K562 (cell line): ENCODE data around the gene DDHD1. TPM values are rescaled to one million over a fixed set of nuclear protein-coding genes. Genes with fewer than 3 reads are reported as not detected.

ENCODE experiments used
- BRF1 ChIP-seq: IDR thresholded peaks from 3 replicates; pipeline ENCODE4 v1.6.1; 2011; ENCODE audit warnings: borderline replicate concordance, mild to moderate bottlenecking; ENCODE audit not compliant: insufficient read length; ENCODE audit errors: extremely low read depth
- CBFA2T2 ChIP-seq: fragments of 450-650 bp; conservative IDR thresholded peaks from 2 replicates; pipeline ENCODE4 v1.6.1; 2017; ENCODE audit warnings: mild to moderate bottlenecking
- DNMT1 ChIP-seq: fragments of 450-650 bp; IDR thresholded peaks from 2 replicates; pipeline ENCODE4 v1.6.1; 2016; ENCODE audit warnings: antibody characterized with exemption, mild to moderate bottlenecking
- EWSR1 ChIP-seq: fragments of 450-650 bp; IDR thresholded peaks from 2 replicates; pipeline ENCODE4 v1.6.1; 2018; ENCODE audit warnings: borderline replicate concordance, mild to moderate bottlenecking, low read depth, moderate library complexity; ENCODE audit not compliant: partially characterized antibody
- HDAC2 ChIP-seq: fragments of 450-650 bp; IDR thresholded peaks from 2 replicates; pipeline ENCODE4 v1.6.1; 2016; ENCODE audit warnings: mild to moderate bottlenecking
- MECOM ChIP-seq: fragments of 250-450 bp; sonication (Bioruptor Pico); IDR thresholded peaks from 2 replicates; pipeline ENCODE4 v1.8.0; 2022; ENCODE audit warnings: inconsistent platforms
- RREB1 ChIP-seq: fragments of 250-450 bp; sonication (Bioruptor Pico); IDR thresholded peaks from 2 replicates; pipeline ENCODE4 v1.4.0; 2020
- TSC22D4 ChIP-seq: fragments of 450-650 bp; IDR thresholded peaks from 2 replicates; pipeline ENCODE4 v1.6.1; 2016; ENCODE audit warnings: missing genetic modification characterization, missing biosample characterization, control low read depth
- ZFPM2 ChIP-seq: fragments of 250-450 bp; sonication (Bioruptor Pico); IDR thresholded peaks from 2 replicates; pipeline ENCODE4 v1.5.1; 2022; ENCODE audit warnings: mild to moderate bottlenecking
- ZNF263 ChIP-seq: sonication (generic); formaldehyde crosslinking; IDR thresholded peaks from 2 replicates; pipeline ENCODE4 v1.8.0; 2022; ENCODE audit warnings: mild to moderate bottlenecking, missing genetic modification reagents, borderline replicate concordance
- ZNF311 ChIP-seq: fragments of 250-450 bp; sonication (Bioruptor Pico); IDR thresholded peaks from 2 replicates; pipeline ENCODE4 v1.4.0; 2020; ENCODE audit warnings: mild to moderate bottlenecking, moderate library complexity
- ZNF740 ChIP-seq, 3 experiments: fragments of 200-800 bp in 1 of 3; sonication (Bioruptor generic) in 1 of 3; sonication (generic) in 1 of 3; formaldehyde crosslinking in 1 of 3; IDR thresholded peaks; 2 replicates each; pipeline versions ENCODE4 v1.6.1 to v1.8.0; 2016 to 2022; ENCODE audit warnings: mild to moderate bottlenecking in 2 of 3, missing compliant biosample characterization in 2 of 3, missing genetic modification characterization in 2 of 3, missing genetic modification reagents in 1 of 3
- polyA plus RNA-seq, 8 experiments: library from polyadenylated mRNA; depleted of rRNA in 4 of 8; stranded (reverse) in 5 of 8; unstranded in 3 of 8; fragments of >200 nt; fragmentation: Nextera tagmentation in 2 of 8; fragmentation: Illumina TruSeq in 1 of 8; extraction: Ambion mirVana in 2 of 8; extraction: Trizol in 1 of 8; gene quantifications; 2 replicates each; pipeline versions ENCODE4 v1.2.1 to v1.2.3, GENCODE V29; 2011 to 2014; ENCODE audit warnings: inconsistent platforms in 1 of 8, missing spikeins in 1 of 8
- total RNA-seq, 7 experiments: library from RNA; depleted of rRNA in 6 of 7; stranded (reverse); fragments of >200 nt in 6 of 7; fragmentation: Illumina TruSeq in 2 of 7; extraction: Trizol in 2 of 7; gene quantifications; 2 replicates each; pipeline versions ENCODE4 v1.2.1 to v1.2.3, GENCODE V29; 2011 to 2021; ENCODE audit warnings: low replicate concordance in 1 of 7
- TF ChIP-seq, protein P1 (sequence below): fragments of 250-450 bp; sonication (Bioruptor Pico); IDR thresholded peaks from 2 replicates; pipeline ENCODE4 v1.5.0; 2020; ENCODE audit warnings: mild to moderate bottlenecking
- TF ChIP-seq, protein P2 (sequence below), 2 experiments: fragments of 450-650 bp in 1 of 2; sonication (generic) in 1 of 2; formaldehyde crosslinking; conservative IDR thresholded peaks; 2 replicates each; pipeline versions ENCODE4 v1.4.0 to v1.8.1; 2020 to 2022; ENCODE audit warnings: mild to moderate bottlenecking in 1 of 2, missing genetic modification reagents in 1 of 2

DDHD1 gene
- total and polyA plus RNA-seq, 9 of the 15 experiments (the other 6 are each of a cell fraction or from before 2014, with no cell fraction given), result 1.2 to 12.3 (median 5.0) TPM

- no peak for TF ChIP-seq RREB1 (CRISPR knock-in tag)
- no peak for TF ChIP-seq CBFA2T2
- no peak for TF ChIP-seq TSC22D4
- TF ChIP-seq ZNF311 (CRISPR knock-in tag), result no peak
- no peak for TF ChIP-seq ZNF263 (CRISPR knock-in tag)
- TF ChIP-seq ZFPM2 (CRISPR knock-in tag), result no peak
- TF ChIP-seq HDAC2, result no peak
- no peak for TF ChIP-seq BRF1
- no peak for TF ChIP-seq EWSR1
- TF ChIP-seq DNMT1, result no peak
- TF ChIP-seq, protein P1, sequence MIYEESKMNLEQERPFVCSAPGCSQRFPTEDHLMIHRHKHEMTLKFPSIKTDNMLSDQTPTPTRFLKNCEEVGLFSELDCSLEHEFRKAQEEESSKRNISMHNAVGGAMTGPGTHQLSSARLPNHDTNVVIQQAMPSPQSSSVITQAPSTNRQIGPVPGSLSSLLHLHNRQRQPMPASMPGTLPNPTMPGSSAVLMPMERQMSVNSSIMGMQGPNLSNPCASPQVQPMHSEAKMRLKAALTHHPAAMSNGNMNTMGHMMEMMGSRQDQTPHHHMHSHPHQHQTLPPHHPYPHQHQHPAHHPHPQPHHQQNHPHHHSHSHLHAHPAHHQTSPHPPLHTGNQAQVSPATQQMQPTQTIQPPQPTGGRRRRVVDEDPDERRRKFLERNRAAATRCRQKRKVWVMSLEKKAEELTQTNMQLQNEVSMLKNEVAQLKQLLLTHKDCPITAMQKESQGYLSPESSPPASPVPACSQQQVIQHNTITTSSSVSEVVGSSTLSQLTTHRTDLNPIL (CRISPR knock-in tag), result no peak
- TF ChIP-seq, protein P2, sequence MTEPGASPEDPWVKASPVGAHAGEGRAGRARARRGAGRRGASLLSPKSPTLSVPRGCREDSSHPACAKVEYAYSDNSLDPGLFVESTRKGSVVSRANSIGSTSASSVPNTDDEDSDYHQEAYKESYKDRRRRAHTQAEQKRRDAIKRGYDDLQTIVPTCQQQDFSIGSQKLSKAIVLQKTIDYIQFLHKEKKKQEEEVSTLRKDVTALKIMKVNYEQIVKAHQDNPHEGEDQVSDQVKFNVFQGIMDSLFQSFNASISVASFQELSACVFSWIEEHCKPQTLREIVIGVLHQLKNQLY (CRISPR knock-in tag; conservative IDR thresholded peaks at IDR 0.05), result no peak
- TF ChIP-seq ZNF740 (CRISPR knock-in tag; IDR thresholded peaks at IDR 0.05), result no peak
- no peak for TF ChIP-seq ZNF740 (tag; IDR thresholded peaks at IDR 0.05)
- TF ChIP-seq MECOM, result no peak
- TF ChIP-seq, all 486 proteins: peak for 0
These were observed 136.6 kb downstream of the DDHD1 start (continued) for GRCh38 chr14:53016491-53016890.
